NCI-H1436 treated with DMSO at 0.1 percent for 48 hours (cell line): ENCODE results near the gene BLMH.
"Not testable (repeated sequence)": the region's sequence is repeated elsewhere in the genome, so short reads cannot be mapped to it uniquely, and the experiment has no call there.

Source experiments
- DNase-seq: peaks from one replicate; lab custom pipeline; 2025; lab: John Stamatoyannopoulos, UW

BLMH gene

DNA sequence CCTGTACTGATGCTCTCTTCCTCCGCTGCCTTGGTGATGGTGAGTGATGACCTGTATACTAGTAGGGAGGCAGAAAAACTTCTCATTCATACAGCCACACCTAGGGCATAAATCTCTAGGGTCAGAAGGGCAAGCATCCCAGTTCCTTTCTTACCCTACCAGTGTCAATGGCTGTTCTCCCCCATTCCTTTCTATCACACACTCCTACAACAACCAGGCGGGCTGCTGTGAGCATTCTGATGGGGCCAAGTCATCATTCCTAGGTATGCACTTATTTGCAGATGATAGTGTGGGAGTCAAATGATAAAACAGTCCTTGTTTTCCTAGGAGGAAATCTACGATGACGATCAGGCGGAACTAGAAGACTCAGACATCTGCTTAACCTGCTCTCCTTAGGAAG, 42.3 kb downstream of the BLMH start:
- DNase-seq: no peak

DNA sequence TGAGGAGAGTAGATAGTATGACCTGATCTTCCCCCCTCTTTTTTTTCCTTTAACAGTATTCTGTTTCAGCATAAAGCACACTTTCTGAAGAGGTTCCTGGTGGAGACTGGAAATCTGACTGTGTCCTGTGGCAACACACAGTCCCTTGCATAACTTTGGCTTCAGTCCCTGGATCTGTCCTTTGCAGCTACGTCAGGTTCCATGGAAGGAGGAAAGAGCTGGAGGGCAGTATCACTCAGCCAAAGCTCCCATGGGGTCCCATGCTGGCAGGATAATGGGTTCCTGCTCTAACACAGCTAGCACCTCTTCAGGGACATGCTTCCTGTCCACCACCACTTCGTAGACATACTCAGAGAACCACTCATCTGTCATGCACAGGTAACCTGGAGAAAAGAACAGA, 43.0 kb downstream of the BLMH start:
- DNase-seq: no peak

DNA sequence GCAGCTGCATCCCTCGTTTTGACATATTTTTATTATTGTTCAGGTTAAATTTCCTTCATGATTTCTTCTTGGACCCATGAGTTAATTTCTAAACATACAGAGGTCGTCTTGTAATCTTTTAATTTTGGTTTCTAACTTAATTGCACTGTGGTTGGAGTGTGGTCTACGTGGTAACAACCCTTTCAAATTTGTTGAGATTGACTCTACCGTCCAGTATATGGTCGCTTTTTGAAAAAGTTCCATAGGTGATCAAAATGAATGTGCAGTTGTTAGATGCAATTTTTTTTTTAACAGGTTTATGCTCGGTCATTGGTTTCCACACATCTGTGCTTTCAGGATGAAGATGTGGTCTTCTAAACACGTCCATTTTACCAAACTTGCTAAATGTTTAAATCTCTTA, 45.3 kb downstream of the BLMH start:
- DNase-seq: no peak

DNA sequence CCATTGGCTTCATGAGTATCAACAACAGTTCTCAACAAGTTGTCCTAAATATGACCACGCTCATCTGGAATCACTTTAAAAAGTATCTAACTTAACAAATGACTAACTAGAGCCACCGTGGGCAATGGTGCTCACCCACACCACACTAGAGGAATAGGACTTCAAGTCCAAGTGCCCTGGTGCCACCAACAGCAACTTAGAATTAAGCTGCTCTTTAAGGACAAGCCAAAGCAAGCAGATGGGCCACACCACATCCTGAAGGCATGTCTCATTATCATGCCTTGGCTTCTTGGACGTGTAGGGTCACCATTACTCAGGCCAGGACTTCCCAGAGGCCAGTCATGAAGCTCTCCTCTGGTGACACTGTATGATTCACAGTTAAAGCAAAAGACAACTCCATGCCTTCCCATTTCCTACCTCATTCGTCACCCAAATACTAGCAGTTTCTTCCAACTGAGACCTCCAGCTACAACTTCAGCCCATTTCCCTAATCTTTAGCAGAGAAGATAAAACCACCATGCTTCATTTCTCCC, 46.8 kb downstream of the BLMH start:
- DNase-seq: no peak

DNA sequence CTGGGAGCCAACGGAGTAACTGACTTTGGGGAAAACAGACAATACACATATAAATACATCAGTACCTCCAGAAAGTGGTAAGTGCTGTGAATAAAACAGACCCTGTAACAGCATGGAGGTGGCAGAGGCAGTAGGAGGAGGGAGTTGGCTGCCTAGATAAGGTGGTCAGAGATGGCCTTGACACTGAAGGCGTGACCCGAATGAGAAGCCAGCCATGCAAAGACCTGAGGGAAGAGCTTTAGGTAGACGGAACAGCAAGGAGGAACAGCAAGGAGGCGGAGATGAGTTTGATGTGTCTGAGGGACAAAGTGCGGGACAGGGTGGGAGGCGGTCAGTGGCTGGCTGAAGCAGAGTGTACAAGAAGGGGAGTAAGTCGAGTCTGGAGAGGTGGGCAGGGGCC, 48.2 kb downstream of the BLMH start:
- no peak for DNase-seq

DNA sequence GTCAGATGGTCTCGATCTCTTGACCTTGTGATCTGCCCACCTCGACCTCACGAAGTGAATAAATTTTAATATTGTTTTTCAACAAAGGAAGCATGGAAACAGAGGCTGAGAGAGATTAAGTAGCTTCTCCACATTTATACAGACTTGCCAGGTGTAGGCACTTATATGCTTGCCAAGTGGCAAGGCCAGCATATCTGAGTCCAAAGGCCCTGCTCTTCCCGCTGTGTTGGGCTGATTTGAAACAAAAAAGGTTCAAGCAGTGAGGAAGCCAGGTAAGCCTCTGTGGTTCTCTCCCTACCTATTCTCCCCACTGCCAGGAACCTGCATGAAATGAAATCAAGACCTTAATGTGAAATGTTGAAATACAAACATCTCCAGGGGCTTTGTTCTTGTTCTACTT, 48.7 kb downstream of the BLMH start:
- no peak for DNase-seq

DNA sequence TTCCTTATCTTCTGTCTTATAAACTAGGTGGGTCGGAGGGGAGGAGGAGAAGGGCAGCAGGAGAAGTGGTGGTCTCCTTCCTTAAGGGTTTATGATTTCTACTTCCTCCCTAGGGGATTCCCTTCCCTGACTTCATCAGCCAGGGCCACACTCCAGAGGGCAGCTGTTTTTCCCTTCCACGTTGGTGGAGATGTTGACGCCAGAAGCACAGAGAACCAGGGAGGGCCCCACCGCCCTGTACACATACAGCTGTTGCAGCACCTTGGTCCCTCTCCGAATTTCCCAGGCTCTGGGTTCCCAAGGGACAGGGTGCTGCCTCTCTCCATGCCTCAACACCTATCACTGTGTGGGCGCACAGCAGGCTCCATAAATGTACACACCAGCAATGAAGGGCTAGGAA, 50.7 kb downstream of the BLMH start:
- no peak for DNase-seq

DNA sequence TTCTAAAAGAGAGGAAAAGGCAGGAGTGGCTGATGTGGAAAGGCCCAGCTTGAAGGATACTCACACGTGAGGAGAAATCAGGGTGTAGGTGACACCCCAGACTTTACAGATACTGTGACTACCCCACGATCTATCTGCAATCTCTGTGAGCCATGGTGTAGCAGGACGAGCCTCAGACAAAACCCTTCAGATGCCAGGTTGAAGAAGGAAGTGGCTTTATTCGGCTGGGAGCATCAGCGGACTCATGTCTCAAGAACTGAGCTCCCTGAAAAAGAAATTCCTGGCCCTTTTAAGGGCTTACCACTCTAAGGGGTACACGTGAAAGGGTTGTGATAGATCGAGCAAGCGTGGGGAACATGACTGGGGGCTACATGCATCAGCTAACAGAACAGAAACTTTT, 51.6 kb downstream of the BLMH start:
- no peak for DNase-seq

DNA sequence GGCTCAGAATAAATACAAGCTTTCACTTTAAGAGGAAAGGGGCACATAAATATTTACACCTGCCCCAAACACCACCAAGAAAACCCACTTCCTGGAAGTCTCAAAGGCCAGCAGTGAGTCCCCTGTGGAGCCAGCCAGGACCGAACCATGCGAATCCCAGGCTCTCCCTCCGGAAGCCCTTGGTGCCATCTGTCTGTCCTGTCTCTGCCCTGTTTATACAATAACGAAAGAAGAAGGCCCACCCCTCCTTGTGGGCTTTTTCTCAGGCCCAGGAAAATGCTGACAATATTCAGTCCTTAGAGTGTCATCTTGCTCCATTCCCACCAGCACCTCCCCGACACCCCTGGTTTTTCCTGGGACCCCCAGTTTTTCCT, 52.7 kb downstream of the BLMH start:
- no peak for DNase-seq

DNA sequence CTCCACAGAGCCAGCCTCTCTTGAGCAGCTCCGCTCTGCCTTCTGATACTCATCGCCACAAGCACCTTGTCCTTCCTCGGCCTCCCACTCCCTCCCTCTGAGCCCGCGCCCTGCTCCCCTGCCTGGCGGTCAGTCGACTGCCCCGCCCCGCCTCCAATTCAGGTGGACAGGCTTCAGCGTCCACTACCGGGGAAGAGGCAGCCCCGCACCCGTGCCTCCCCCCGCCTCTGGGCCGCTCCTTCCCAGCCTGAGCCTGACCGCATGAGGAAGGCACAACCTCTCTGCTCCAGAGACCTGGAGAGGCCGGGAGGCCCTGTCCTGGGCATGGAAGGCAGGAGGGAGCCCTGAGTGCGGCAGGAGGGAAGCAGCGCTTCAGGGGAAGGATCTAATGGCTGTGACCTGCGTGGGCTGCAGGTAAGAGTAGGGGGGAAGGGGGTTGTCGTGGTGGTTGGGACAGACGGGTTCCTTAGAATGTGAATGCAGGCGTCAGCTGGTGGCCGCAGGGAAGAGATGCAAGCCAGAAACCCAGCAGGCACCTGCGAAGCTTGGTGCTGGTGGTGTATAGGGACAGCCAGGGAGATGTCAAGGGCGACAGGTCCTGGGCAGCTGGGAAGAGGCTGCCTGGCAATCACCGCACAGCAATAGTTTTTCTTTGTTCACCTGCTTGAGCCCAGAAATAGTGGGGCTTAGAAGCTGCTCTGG, 53.2 kb downstream of the BLMH start:
- DNase-seq: no peak

DNA sequence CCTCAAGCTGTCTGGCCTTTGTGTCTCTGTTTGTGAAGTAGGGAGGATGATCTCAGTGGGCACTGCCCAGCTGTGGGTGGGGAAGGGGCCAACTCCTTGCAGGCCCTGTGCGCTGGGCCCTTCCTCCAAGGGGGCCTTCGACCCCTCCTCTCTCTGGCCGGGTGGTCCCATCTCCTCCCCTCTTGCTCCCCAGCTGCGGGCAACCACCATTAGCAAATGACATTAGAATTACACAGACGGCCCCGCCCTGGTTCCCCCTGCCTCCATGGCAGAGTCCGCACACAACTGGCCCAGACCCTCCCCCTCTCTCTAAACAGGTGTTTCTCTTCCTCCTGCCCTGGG, 53.8 kb downstream of the BLMH start:
- DNase-seq: no peak

DNA sequence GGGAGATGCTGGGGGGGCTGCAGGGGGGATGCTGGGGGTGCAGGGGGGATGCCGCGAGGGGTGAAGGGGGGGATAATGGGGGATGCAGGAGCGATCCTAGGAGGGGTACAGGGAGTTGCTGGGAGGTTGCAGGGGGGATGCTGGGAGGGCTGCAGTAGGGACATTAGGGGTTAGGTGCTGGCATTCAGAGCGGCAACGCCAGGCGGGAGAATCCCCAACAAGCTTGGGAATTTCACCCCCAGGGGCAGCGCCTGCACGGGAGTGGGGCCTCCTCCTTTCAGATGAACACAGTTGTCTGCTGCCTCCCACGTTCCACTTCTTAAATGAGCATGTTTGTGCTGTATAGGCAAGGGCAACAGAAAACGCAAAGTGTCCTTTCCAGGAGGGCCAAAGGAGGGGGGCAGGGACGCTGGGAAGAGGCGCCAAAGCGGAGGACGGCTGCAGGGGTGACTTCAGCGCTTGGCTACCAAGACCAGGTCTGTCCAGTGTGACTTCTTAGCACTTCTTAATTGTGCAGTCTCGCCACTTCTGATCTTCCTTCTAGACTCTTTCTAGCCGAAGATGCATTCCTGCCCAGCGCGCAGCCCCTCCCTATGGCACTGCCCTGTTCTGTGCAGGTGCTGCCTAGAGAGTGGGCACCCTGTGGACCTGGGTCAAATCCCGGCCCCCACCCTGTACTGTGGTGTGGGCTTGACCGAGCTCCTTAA, 54.3 kb downstream of the BLMH start:
- no peak for DNase-seq

DNA sequence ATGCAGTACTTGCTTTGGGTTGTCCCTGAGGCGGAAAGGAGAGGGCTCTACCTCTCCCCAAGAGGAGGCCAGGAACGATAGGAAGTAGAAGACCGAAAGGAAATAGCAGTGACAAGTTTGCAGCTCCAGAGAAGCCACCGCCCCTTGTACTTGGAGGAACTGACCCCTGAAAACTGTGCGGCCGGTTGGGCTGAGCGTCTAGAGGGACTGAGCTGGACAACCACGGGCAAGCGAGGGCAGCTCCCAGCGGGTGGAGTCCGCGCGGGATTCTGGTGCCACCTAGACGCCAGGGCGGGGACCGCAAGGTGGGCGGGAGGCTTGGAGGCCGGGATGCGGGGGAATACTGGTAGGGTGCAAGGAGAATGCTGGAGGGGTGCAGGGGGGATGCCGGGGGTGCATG, 55.0 kb downstream of the BLMH start:
- DNase-seq: no peak

DNA sequence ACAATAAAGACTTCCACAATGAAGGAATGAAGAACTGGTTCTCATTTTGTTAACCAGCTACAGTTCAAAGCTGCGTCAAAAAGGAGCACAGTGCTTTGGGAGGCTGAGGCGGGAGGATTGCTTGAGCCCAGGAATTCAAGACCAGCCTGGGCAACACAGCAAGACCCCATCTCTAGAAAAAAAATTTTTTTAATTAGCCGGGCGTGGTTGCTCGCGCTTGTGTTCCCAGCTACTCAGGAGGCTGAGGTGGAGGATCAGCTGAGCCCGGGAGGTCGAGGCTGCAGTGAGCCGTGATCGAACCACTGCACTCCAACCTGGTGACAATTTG, 55.5 kb downstream of the BLMH start:
- no peak for DNase-seq

DNA sequence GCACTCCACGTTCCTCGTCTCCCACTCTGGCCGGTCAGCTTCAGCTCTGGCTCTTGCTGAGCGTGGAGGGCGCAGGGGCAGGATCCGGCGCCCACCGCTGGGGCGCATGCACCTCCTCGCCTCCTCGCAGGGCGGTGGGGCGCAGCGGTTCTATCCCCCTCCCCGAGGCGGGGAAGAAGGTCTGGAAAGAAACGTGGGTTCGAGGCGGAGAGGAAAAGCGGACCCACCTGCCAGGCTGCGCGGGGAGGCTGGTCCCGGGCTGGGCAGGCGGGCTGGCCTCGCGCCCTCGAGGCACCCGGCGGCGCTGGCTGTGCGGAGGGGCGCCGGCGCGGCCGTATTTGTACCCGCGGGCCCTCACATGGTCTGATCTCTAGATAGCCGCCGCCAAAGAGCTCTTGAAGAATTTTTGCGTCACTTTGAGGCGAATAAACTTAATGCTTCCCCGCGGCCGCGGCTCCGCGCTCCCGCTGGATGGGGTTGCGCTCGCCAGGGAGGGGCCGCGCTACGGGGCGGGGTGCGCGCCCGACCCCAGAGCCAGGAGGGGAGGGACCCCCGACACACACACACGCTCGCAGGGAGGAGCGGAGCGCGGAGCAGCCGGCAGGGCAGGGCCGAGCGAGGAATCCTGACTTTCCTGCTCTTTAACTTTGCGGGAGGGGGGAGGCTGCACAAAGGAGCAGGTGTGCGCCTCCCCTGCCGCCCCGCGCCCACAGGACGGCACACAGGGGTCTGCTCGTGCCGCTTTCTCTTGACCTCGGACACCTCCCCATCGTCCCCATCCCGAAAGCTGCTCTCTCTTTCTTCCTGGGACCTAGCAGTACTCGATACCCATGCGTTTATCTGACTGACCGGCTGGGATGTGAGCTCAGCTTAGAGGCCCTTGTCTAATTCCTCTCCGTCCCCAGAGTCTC, 56.1 kb downstream of the BLMH start, which contains the start of gene SLC6A4:
SLC6A4 (minus strand) TSS at position 312 of the 911 bp plus-strand sequence. CDS start 13,739 bp downstream, outside the sequence.
- DNase-seq: no peak

DNA sequence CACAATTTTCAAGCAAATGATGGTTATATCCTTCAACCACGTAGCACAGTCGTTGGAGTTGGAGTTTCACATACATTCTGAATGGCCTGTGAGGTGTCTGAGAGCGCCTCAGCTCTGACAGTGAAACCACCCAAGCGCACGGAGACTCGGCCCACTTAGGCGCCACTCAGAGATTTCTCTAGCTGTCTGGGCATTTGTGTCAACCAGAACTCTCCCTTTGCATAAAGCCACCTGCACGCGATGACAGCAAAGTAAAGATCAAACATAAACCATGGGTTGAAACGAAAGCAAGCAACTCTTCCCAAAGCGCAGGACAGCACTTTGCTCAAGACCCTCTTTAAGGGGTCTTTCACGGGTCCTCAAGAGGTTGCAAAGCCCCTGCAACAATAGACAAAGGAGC, 56.8 kb downstream of the BLMH start:
- no peak for DNase-seq

DNA sequence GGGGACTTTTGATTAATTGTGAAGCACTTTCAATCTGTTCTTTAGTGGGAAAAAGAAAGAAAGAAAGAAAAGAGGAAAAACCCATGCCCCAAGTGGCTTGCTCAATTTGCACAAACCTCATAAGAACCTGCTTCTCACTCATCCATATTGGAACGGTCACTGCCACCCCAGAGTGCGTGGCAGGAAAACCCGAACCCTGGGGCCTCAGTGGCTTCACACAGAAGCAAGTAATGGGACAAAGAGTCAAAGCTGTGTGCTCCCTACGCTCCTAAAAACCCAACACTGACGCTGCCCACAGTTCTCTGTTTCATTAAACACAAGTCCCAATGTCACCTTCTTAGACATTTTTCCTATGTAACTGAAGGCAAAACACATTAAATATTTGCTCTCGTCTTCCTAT, 57.4 kb downstream of the BLMH start:
- DNase-seq: no peak

DNA sequence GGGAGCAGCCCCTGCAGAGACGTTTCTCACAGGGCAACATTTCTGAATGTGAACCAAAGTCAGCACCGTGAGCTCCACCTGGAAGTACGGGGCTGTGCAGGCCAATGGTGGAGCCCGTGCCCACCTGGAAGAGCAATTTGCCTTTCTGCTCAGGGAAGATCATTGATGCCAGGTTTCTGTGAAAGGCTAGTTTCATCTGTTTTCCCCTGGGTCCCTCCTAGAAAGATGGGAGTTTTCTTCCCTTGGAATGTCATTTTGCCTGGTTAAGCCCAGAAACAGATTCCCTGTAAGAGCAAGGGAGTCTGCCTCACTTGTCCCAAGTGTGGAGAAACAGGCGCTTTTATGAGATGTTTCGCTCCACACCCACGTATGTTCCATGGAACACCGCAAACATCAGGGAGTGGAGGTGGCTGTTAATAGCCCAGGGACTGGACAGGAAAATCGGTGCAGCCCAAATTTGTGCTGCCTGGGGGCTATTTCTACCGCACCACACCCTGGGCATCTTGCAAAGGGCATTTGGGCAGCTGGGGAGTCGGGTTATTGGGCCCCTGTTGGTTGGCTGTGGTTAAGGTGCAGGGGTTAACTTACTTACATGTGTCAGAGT, 58.8 kb downstream of the BLMH start:
- no peak for DNase-seq

DNA sequence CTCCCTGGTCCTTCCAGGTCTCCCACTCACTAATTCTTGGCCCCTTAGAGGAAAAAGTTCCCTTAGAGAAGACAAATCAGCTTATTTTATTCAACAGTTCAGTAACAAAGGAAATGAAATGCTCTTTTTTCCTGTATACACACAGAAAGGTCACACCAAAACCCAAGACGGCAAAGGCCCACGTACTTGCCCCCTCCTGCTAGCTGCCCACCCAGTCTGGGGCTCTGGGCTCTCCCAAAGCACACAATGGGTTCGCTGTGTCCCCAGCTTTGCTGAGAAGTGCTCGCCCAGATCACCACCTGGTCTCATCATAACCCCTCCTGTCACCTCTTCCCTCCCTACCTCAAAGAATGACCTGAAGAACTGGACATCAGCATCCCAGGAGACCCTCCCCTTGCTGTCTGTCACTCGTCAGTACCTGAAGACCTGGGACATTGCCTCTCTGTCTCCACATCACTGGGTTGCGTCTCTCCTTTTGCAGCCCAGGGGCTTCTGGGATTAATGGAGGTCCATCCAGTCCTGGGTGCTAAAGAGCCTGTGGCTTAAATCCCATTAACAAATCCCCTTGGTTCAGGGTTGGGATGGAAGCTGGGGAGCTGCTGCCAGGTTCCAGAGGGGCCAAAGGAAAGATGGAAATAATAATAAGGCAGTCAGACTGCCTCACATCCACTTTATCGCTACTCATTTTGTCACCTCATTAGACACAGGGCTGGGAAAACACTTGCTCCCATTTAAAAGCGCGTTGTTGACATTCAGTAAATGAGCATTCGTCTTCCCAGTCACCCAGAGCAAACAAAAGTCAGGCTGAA, 59.5 kb downstream of the BLMH start:
- no peak for DNase-seq

DNA sequence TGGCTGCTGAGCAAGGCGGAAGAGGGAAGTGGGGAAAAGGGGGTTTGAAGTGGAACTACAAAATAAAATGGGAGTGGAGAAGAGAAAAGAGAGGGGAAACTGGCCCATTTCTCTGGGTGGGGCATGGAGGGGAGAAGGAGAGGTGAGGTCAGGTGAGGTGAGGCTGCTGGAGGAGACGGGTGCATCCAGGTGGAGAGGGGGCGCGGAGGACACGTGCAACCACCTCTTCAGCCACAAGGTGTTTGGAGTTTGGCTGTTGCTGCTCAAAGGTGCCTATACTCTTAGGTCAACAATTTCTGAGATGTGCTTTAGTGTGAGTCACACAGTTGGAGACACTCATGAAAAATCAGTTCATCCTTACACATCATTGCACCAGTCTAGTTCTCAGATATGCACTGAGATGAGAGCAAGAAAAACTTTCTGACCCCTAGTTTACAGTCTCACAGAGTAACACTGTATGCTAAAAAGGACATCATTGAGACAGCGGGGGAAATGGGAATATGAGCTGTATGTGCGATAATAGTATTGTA, 61.1 kb downstream of the BLMH start:
- no peak for DNase-seq

DNA sequence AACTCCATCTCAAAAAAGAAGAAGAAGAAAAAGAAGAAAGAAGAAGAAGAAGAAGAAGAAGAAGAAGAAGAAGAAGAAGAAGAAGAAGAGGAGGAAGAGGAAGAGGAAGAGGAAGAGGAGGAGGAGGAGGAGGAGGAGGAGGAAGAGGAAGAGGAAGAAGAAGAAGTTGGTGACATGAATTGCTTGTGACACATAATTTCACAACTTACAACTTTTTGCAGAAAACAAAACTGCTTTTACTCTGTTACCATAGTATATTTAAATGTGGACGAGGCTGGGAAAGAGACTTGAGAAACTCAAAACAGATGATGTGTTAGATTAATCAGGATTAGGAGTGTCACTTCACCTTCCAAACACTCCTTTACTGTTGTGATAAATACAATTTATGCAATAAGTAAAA, 61.7 kb downstream of the BLMH start:
- not testable (repeated sequence) for DNase-seq
